H54 (cell line): ENCODE results near the gene FETUB.

ENCODE experiments used
- DNase-seq: peaks from one replicate; pipeline ENCODE4 v3.0.0; 2011; ENCODE audit warnings: low spot score, mixed read lengths; ENCODE audit not compliant: insufficient read length
- FAIRE-seq: peaks from 3 replicates; lab custom pipeline; 2011; peaks lifted over from hg19 to GRCh38; lab: Jason Lieb, UNC
- POLR2A ChIP-seq: IDR thresholded peaks from 2 replicates; pipeline ENCODE4 v1.6.1; 2011; ENCODE audit warnings: low read depth, mild to moderate bottlenecking, low read length

FETUB gene, protein sequence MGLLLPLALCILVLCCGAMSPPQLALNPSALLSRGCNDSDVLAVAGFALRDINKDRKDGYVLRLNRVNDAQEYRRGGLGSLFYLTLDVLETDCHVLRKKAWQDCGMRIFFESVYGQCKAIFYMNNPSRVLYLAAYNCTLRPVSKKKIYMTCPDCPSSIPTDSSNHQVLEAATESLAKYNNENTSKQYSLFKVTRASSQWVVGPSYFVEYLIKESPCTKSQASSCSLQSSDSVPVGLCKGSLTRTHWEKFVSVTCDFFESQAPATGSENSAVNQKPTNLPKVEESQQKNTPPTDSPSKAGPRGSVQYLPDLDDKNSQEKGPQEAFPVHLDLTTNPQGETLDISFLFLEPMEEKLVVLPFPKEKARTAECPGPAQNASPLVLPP

DNA sequence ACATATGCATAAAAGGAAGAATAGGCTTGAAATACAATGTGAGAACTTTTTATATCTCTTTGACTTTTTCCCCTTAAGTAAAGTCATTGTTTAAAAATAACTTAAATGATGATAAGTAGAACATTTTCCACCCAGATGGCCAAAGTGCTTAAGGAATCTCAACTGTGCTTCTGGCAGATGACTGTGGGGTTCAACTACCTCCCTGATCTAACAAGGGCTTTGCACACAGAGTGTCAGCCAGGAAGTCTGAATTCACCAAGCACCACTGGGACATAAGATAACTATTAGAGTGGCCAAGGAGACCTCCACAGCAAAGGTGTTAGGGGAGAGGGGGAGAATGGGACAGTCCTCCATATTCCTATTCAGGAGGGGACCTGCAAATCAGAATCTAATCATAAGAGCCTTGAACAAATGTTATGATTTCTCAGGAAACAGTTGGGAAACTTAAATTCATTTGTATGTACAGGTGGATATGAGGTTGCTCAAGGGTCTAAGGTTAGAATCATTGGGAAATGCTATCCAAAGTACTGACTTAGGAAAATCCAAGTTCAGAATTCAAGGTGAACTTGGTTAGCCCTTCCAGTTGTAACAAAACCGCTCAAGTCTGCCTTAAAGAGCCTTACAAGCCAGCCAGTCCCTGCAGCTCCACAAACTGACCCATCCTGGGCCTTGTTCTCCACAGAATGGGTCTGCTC, at the start of gene FETUB:
Gene FETUB (plus strand): TSS at position 622 of the 695 bp plus-strand sequence. CDS start 62 bp downstream, at position 684.
- FAIRE-seq (no peak), DNase-seq (no peak)
- TF ChIP-seq POLR2A = no peak

DNA sequence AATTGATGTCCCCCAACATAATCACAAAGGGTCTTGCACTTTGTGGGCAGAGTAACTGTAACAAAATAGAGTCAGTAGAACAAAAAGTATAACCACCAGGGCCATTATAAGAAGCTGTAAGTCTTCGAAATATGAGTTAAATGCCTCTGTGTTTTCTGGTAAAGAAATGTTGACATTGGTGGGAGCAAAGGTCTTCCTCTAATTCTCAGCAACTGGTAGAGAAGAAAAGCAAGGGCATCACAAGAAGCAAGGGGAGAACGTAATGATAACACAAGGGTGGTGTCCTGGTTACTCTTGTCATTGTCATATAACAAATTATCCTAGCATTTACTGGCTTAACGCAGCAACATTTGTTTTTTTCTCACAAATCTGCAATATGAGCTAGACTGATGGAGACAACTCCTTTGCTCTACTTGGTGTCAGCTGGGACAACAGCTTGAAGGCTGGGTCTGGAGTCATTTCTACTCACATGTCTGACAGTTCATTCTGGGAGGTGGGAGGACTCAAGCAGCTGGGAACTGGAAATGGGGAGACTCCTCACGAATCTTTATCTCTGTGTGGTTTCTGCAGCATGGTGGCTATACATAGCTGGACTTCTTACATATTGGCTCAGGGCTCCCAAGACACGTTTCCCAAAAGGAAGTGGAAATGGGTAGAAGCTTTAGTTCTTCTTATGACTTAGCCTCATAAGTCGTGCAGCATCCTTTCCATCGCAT, 49.5 kb upstream of the FETUB start:
- FAIRE-seq = no peak
- no peak for TF ChIP-seq POLR2A
- DNase-seq = no peak

DNA sequence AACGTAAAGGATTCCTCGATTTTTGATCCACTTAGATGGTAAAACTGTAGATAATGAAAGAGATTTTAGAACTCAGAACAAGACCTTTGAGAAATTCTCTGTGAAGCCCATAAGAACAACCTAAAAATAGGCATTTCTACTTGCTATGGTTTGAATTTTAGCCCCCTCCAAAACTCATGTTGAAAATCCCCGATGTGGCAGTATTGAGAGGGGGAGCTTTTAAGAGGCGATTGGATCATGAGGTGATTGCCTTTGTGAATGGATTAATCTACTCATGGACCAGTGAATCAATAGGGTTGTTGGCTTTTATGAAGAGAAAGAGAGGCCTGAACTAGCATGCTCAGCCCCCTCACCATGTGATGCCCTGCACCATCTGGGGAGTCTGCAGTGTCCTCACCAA, 47.5 kb upstream of the FETUB start:
- DNase-seq (no peak), FAIRE-seq (no peak)
- no peak for TF ChIP-seq POLR2A

DNA sequence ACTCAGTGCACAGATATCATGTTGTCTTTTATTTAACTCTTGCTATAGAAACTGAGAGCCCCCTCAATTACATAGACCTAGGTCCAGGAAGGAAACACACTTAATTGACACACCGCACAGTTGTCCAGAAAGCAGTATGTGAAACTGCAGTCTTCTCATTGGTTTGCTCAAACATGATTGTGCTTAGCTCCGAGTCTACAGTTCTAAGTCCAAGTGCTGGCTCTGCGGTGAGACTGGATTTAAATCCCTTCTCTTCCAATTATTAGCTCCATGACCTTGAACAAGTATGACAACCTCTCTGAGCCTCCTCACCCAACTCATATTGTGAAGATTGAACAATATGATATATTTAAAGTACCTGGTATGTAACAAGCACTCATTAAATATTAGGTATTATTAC, 46.3 kb upstream of the FETUB start:
- DNase-seq = no peak
- FAIRE-seq = no peak
- no peak for TF ChIP-seq POLR2A

DNA sequence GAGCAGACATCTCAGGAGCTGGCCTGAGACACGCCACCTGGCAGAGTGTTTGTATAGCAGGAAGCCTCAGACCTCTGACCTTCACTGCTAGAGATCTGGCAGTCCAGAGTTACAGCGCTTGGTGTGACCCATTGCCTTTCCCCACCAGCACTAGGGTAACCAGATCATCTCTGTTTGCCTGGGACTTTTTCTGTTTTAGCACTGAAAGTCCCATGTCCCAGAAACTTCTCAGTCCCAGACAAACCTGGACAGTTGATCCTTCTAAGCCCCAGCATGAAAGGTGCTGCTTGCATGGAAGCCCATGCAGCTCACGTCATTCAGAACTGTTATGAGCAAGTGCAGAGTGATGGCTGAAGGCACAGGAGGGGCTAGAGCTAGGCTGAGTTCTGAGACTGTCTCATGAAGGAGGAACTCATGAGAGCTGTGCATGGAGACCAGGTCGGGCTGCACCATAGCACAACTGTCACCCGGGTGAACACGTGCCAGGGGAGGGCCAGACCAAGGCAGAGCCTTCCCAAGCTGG, 45.5 kb upstream of the FETUB start:
- DNase-seq (no peak), FAIRE-seq (no peak)
- no peak for TF ChIP-seq POLR2A

- no peak for FAIRE-seq
- no peak for TF ChIP-seq POLR2A
- DNase-seq = no peak
These were observed 43.5 kb upstream of the FETUB start for GRCh38 chr3:186596568-186597287.

- TF ChIP-seq POLR2A = no peak
- DNase-seq (no peak), FAIRE-seq (no peak)
These were observed 42.0 kb upstream of the FETUB start for GRCh38 chr3:186598108-186598784.

GRCh38 chr3:186598794-186599141, 41.4 kb upstream of the FETUB start:
- TF ChIP-seq POLR2A = no peak
- no peak for FAIRE-seq
- DNase-seq = no peak

DNA sequence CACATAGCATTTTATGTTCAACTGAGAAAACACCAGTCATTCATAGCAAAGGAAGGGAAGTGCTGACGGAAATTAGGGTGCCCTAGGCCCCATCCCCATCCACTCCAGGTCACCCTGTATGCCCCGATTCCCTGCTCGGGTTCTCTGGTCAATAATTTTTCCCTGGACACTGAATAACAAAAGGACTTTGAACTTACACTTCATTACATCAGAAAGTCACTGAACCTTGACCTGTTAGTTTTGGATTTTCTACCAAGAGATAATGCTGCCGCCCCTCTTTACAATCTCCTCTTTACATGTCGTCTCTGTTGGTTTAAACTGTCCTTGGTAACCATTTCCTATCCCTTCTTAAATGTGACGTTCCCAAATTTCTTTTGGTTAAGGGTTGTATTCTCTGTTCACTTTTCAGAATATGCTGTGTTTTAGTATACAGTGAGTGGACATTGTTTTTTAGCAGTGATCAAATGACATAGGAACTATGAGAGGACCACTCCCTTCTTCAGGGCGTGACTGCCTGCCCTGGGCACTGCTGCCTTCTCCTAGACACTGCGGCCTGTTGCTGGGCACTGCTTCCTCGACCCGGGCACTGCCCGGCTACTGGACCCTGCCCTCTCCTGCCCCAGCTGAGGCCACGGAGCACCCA, 40.9 kb upstream of the FETUB start:
- TF ChIP-seq POLR2A = no peak
- FAIRE-seq (no peak), DNase-seq (no peak)

DNA sequence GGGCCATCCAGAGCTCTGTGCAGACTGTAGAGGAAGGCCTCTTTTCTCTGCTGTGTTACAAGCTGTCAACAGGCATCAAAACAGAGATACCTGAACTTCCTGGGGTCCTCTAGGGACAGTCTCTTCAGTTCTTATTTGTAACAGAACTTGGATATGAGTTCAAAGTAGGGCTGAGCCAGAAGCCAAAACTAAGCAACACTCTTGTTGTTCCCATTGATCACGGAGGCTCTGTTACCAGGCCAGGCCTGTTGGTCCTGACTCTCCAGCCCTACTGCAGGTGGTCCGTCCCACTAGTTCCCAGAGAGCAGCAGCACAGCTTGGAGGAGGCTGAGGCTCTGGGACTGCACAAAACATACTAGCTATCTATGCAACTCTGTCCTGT, 40.4 kb upstream of the FETUB start:
- no peak for DNase-seq

GRCh38 chr3:186600896-186601295, 39.3 kb upstream of the FETUB start:
- DNase-seq (no peak), FAIRE-seq (no peak)
- no peak for TF ChIP-seq POLR2A

More for the DNA sequence above, 40.4 kb upstream of the FETUB start:
- no peak for FAIRE-seq
- no peak for TF ChIP-seq POLR2A

- FAIRE-seq (no peak), DNase-seq (no peak)
These were observed 37.0 kb upstream of the FETUB start for GRCh38 chr3:186603159-186603558.

More at GRCh38 chr3:186603159-186603558, 37.0 kb upstream of the FETUB start:
- no peak for TF ChIP-seq POLR2A
